Kidney (tissue), 14 donors: ENCODE measurements around the gene FNTB. TPM values are rescaled to one million over a fixed set of nuclear protein-coding genes. Genes with fewer than 3 reads are reported as not detected.

Experiments used
- DNase-seq, 5 donors: peaks; one replicate each; pipeline ENCODE4 v3.0.0-alpha.2; 2013 to 2020
- FAIRE-seq: peaks from 2 replicates; lab custom pipeline; 2012; peaks lifted over from hg19 to GRCh38; lab: Jason Lieb, UNC
- H3K27ac ChIP-seq, 2 donors: one replicate each; pipeline ENCODE4 v1.7.0; 2013; ENCODE audit warnings: low read depth in 2 of 2, low read length in 2 of 2, inconsistent platforms in 1 of 2
- H3K27me3 ChIP-seq: one replicate; pipeline ENCODE4 v1.7.1; 2013; ENCODE audit warnings: low read length, inconsistent platforms; ENCODE audit not compliant: control insufficient read depth, insufficient read depth
- H3K36me3 ChIP-seq, 3 donors: one replicate each; pipeline versions ENCODE4 v1.7.0 to v1.7.1; 2013; ENCODE audit warnings: low read length in 3 of 3, control low read depth in 1 of 3, inconsistent platforms in 1 of 3; ENCODE audit not compliant: insufficient read depth in 3 of 3, control insufficient read depth in 2 of 3
- H3K4me1 ChIP-seq, 3 donors: one replicate each; pipeline versions ENCODE4 v1.7.0 to v1.7.1; 2013; ENCODE audit warnings: low read length in 3 of 3, inconsistent platforms in 1 of 3, low read depth in 1 of 3; ENCODE audit not compliant: control insufficient read depth in 2 of 3, insufficient read depth in 2 of 3
- H3K4me3 ChIP-seq, 3 donors: one replicate each; pipeline versions ENCODE4 v1.7.0 to v1.8.1; 2013; ENCODE audit warnings: low read length in 3 of 3, control low read depth in 1 of 3, inconsistent platforms in 1 of 3
- H3K9ac ChIP-seq, 3 donors: one replicate each; pipeline versions ENCODE4 v1.7.0 to v1.7.1; 2013; ENCODE audit warnings: low read length in 3 of 3, control low read depth in 1 of 3, inconsistent platforms in 1 of 3
- H3K9me3 ChIP-seq, 3 donors: one replicate each; pipeline versions ENCODE4 v1.7.0 to v1.7.1; 2013; ENCODE audit warnings: low read length in 3 of 3, control low read depth in 1 of 3, inconsistent platforms in 1 of 3; ENCODE audit not compliant: control insufficient read depth in 2 of 3, insufficient read depth in 1 of 3
- intact Hi-C: fragments of 100-400 bp; cut with DNase I; formaldehyde crosslinking; loops from one replicate; pipeline ENCODE4 v1.11.1; 2022
- polyA plus RNA-seq: library from polyadenylated mRNA; stranded (reverse); fragments of 350-450 nt; fragmentation: Illumina TruSeq; extraction: RNeasy Lipid Tissue Mini Kit (QIAGEN cat#74804); gene quantifications from one replicate; pipeline ENCODE4 v1.2.3, GENCODE V29; 2014; ENCODE audit warnings: low read depth, low replicate concordance; ENCODE audit not compliant: insufficient read depth
- total RNA-seq: library from RNA; stranded (reverse); fragmentation: NEBNext Ultra II Directional; extraction: Animal tissue kit (Norgen Biotek cat#: 25700); gene quantifications from one replicate; pipeline ENCODE4 v1.2.1, GENCODE V29; 2021
- TF ChIP-seq, protein P1 (sequence below): IDR thresholded peaks from 3 replicates; pipeline ENCODE4 v1.5.1; 2012; ENCODE audit warnings: mild to moderate bottlenecking, moderate library complexity, borderline replicate concordance; ENCODE audit not compliant: insufficient read depth; ENCODE audit errors: extremely low read depth
- donor health status: control.
- donor health status: control.
- donor health status: control.
- donor health status: control.
- donor health status: control.
- donor health status: DM: yes; HTN: yes; CAD: no.
- donor health status: Normal renal cell carcinoma (clear cell type).

The FNTB gene
- total and polyA plus RNA-seq, 2 donors from 2014 or later = 13.6 to 15.0 TPM

- intact Hi-C loops = no loop called here
- peak in 2 of 5 donors; percentile 76 to 88 for DNase-seq
- peak; percentile 54 for FAIRE-seq
- Histone ChIP-seq H3K9ac (peak overlapping the region in 2 of 3 donors; percentile 37 to 75), H3K9me3 (no peaks in the 10 kb centered on the region), H3K27ac (no peak overlapping the region), H3K36me3 (no peaks in the 10 kb centered on the region), H3K27me3 (no peaks in the 10 kb centered on the region), H3K4me3 (peak overlapping the region; percentile 26 to 63 (median 45)), H3K4me1 (peaks cover 0 to 7% (median 3%) of the 10 kb centered on the region in 3 donors)
- TF ChIP-seq, protein P1, sequence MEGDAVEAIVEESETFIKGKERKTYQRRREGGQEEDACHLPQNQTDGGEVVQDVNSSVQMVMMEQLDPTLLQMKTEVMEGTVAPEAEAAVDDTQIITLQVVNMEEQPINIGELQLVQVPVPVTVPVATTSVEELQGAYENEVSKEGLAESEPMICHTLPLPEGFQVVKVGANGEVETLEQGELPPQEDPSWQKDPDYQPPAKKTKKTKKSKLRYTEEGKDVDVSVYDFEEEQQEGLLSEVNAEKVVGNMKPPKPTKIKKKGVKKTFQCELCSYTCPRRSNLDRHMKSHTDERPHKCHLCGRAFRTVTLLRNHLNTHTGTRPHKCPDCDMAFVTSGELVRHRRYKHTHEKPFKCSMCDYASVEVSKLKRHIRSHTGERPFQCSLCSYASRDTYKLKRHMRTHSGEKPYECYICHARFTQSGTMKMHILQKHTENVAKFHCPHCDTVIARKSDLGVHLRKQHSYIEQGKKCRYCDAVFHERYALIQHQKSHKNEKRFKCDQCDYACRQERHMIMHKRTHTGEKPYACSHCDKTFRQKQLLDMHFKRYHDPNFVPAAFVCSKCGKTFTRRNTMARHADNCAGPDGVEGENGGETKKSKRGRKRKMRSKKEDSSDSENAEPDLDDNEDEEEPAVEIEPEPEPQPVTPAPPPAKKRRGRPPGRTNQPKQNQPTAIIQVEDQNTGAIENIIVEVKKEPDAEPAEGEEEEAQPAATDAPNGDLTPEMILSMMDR = peak; percentile 60
Measured at GRCh38 chr14:64983439-64984310, 3.0 kb upstream of the FNTB start.

- intact Hi-C loops = no loop called here
- H3K36me3 ChIP-seq = no peaks in the 10 kb centered on the region
- peaks cover 0 to 7% (median 0%) of the 10 kb centered on the region in 3 donors for H3K4me1 ChIP-seq
- peak overlapping the region; percentile 77 to 93 (median 92) for H3K9ac ChIP-seq
- FAIRE-seq (no peak), DNase-seq (no peak)
- TF ChIP-seq, protein P1 = no peak
- H3K27ac ChIP-seq = peak overlapping the region; percentile 35 to 95
- H3K9me3 ChIP-seq = no peaks in the 10 kb centered on the region
- peak overlapping the region; percentile 95 to 96 (median 96) for H3K4me3 ChIP-seq
- no peaks in the 10 kb centered on the region for H3K27me3 ChIP-seq
Measured at GRCh38 chr14:64987438-64987767, 708 bp downstream of the FNTB start.

- Histone ChIP-seq H3K9ac (no peak overlapping the region), H3K27me3 (no peaks in the 10 kb centered on the region), H3K4me3 (no peak overlapping the region), H3K27ac (no peak overlapping the region), H3K36me3 (no peaks in the 10 kb centered on the region), H3K4me1 (peaks cover 0 to 7% (median 0%) of the 10 kb centered on the region in 3 donors), H3K9me3 (no peaks in the 10 kb centered on the region)
- TF ChIP-seq, protein P1 = no peak
- intact Hi-C loops = no loop called here
- FAIRE-seq = no peak
- DNase-seq = no peak
Measured at GRCh38 chr14:64990296-64990695, 3.6 kb downstream of the FNTB start.
